Liver (tissue), 9 donors: ENCODE data around the gene NCK2. TPM values are rescaled to one million over a fixed set of nuclear protein-coding genes. Genes with fewer than 3 reads are reported as not detected.

ENCODE experiments used
- DNase-seq: peaks from one replicate; pipeline ENCODE4 v3.0.0-alpha.2; 2017; ENCODE audit warnings: low spot score
- H3K27ac ChIP-seq, 2 donors: one replicate each; pipeline ENCODE4 v1.7.0; 2013; ENCODE audit warnings: inconsistent platforms in 2 of 2, low read length in 2 of 2, control low read depth in 1 of 2, low read depth in 1 of 2, mild to moderate bottlenecking in 1 of 2
- H3K27me3 ChIP-seq, 4 donors: one replicate each; pipeline versions ENCODE4 v1.6.1 to v1.7.0; 2013; ENCODE audit warnings: low read length in 3 of 4, inconsistent platforms in 1 of 4, mild to moderate bottlenecking in 1 of 4, moderate library complexity in 1 of 4; ENCODE audit not compliant: control insufficient read depth in 4 of 4, insufficient read depth in 4 of 4
- H3K36me3 ChIP-seq, 4 donors: one replicate each; pipeline versions ENCODE4 v1.6.1 to v1.7.0; 2013; ENCODE audit warnings: low read length in 3 of 4, mild to moderate bottlenecking in 3 of 4, low read depth in 1 of 4, moderate library complexity in 1 of 4; ENCODE audit not compliant: control insufficient read depth in 4 of 4, insufficient read depth in 3 of 4
- H3K4me1 ChIP-seq, 4 donors: one replicate each; pipeline versions ENCODE4 v1.6.1 to v1.7.0; 2013; ENCODE audit warnings: low read length in 3 of 4, mild to moderate bottlenecking in 3 of 4, moderate library complexity in 1 of 4; ENCODE audit not compliant: control insufficient read depth in 4 of 4, insufficient read depth in 4 of 4
- H3K4me3 ChIP-seq, 3 donors: one replicate each; pipeline versions ENCODE4 v1.6.1 to v1.7.0; 2013; ENCODE audit warnings: low read length in 3 of 3, control low read depth in 1 of 3, low read depth in 1 of 3, mild to moderate bottlenecking in 1 of 3
- H3K9ac ChIP-seq, 2 donors: one replicate each; pipeline ENCODE4 v1.7.0; 2013; ENCODE audit warnings: low read length in 2 of 2, mild to moderate bottlenecking in 2 of 2, moderate library complexity in 2 of 2, control low read depth in 1 of 2, low read depth in 1 of 2
- H3K9me3 ChIP-seq, 4 donors: one replicate each; pipeline versions ENCODE4 v1.6.1 to v1.7.0; 2013; ENCODE audit warnings: low read length in 3 of 4; ENCODE audit not compliant: control insufficient read depth in 4 of 4
- EGR1 ChIP-seq, 2 donors: IDR thresholded peaks; 2 replicates each; pipeline ENCODE4 v1.6.1; 2016 to 2018; ENCODE audit warnings: antibody characterized with exemption in 2 of 2, low read depth in 2 of 2
- FOXA1 ChIP-seq: IDR thresholded peaks from 2 replicates; pipeline ENCODE4 v1.6.1; 2016; ENCODE audit warnings: antibody characterized with exemption
- GABPA ChIP-seq, 2 donors: IDR thresholded peaks in 1 of 2; conservative IDR thresholded peaks in 1 of 2; 2 replicates each; pipeline ENCODE4 v1.6.1; 2016; ENCODE audit warnings: antibody characterized with exemption in 2 of 2, mild to moderate bottlenecking in 1 of 2, moderate library complexity in 1 of 2
- HNF4A ChIP-seq, 2 donors: conservative IDR thresholded peaks; 2 replicates each; pipeline ENCODE4 v1.6.1; 2016; ENCODE audit warnings: antibody characterized with exemption in 2 of 2, mild to moderate bottlenecking in 2 of 2
- HNF4G ChIP-seq: IDR thresholded peaks from 2 replicates; pipeline ENCODE4 v1.6.1; 2016; ENCODE audit warnings: antibody characterized with exemption
- JUND ChIP-seq, 2 donors: IDR thresholded peaks; 2 replicates each; pipeline ENCODE4 v1.6.1; 2016; ENCODE audit warnings: antibody characterized with exemption in 2 of 2
- NR2F2 ChIP-seq: IDR thresholded peaks from 2 replicates; pipeline ENCODE4 v1.6.1; 2016; ENCODE audit warnings: antibody characterized with exemption
- RAD21 ChIP-seq, 2 donors: IDR thresholded peaks; 2 replicates each; pipeline ENCODE4 v1.6.1; 2016; ENCODE audit warnings: antibody characterized with exemption in 2 of 2, mild to moderate bottlenecking in 2 of 2
- RXRA ChIP-seq, 2 donors: IDR thresholded peaks; 2 replicates each; pipeline ENCODE4 v1.6.1; 2017 to 2018; ENCODE audit warnings: antibody characterized with exemption in 2 of 2, mild to moderate bottlenecking in 1 of 2
- SP1 ChIP-seq: IDR thresholded peaks from 2 replicates; pipeline ENCODE4 v1.6.1; 2018; ENCODE audit warnings: antibody characterized with exemption, mild to moderate bottlenecking
- TAF1 ChIP-seq: conservative IDR thresholded peaks from 2 replicates; pipeline ENCODE4 v1.6.1; 2016; ENCODE audit warnings: antibody characterized with exemption, mild to moderate bottlenecking
- YY1 ChIP-seq: IDR thresholded peaks from 2 replicates; pipeline ENCODE4 v1.6.1; 2016; ENCODE audit warnings: antibody characterized with exemption, mild to moderate bottlenecking
- WGBS: extraction: QIAGEN DNeasy Blood & Tissue Kit; methylation state at CpG from one replicate; pipeline ENCODE4 v1.1.7; 2013; 5-methylcytosine and 5-hydroxymethylcytosine counted together
- polyA plus RNA-seq, 2 donors: library from polyadenylated mRNA; stranded (reverse) in 1 of 2; unstranded in 1 of 2; fragments of 200-250 nt in 1 of 2; fragments of >200 nt in 1 of 2; fragmentation: Nextera tagmentation in 1 of 2; extraction: Ambion mirVana in 1 of 2; gene quantifications; one replicate each; pipeline versions ENCODE4 v1.2.1 to v1.2.3, GENCODE V29; 2013 to 2015
- total RNA-seq, 2 donors: library from RNA; depleted of rRNA; stranded (reverse); fragments of >200 nt; gene quantifications; one replicate each; pipeline ENCODE4 v1.2.3, GENCODE V29; 2014
- TF ChIP-seq, protein P1 (sequence below): IDR thresholded peaks from 2 replicates; pipeline ENCODE4 v1.6.1; 2016; ENCODE audit warnings: antibody characterized with exemption
- TF ChIP-seq, protein P2 (sequence below): IDR thresholded peaks from 2 replicates; pipeline ENCODE4 v1.6.1; 2016; ENCODE audit warnings: antibody characterized with exemption
- TF ChIP-seq, protein P3 (sequence below): IDR thresholded peaks from 2 replicates; pipeline ENCODE4 v1.6.1; 2016; ENCODE audit warnings: antibody characterized with exemption, mild to moderate bottlenecking
- donor health status: healthy.
- donor health status: healthy.
- donor health status: healthy.
- donor health status: healthy.
- donor health status: healthy.

NCK2 gene
- total and polyA plus RNA-seq, 4 donors, result 3.4 to 15.0 (median 10.7) TPM

DNA sequence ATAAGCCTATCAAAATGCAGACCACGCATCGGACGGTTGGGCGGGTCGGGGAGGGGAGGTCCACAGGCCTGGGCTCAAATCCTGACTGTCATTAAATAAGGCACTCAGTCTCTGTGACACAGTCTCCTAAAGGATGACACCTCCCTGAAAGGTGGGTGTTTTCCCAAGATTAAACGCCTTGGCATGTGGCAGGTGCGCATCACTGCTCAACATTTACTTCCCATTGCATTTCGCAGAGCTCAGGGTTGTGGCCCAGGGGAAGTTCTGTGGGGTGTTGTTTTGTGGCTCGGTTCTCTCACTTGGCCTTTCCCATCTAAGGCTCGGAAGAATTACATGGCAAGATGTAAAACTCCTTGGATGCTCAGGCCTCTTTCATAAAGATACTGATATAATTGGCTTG, 107.4 kb downstream of the NCK2 start:
- 93% methylated on average over 10 of the region's 10 CpGs for WGBS
- H3K9me3 ChIP-seq, result no peaks in the 10 kb centered on the region
- no peaks in the 10 kb centered on the region for H3K36me3 ChIP-seq
- no peak overlapping the region for H3K4me3 ChIP-seq
- DNase-seq, result no peak
- H3K27me3 ChIP-seq, result no peaks in the 10 kb centered on the region
- no peak overlapping the region for H3K9ac ChIP-seq
- peaks cover 0 to 2% (median under 1%) of the 10 kb centered on the region in 4 donors for H3K4me1 ChIP-seq
- TF ChIP-seq EGR1 (IDR thresholded peaks at IDR 0.05; ENCODE audit: low read depth in 2 of 2), result no peak
- TF ChIP-seq RXRA (IDR thresholded peaks at IDR 0.05), result no peak
- no peak for TF ChIP-seq RAD21 (IDR thresholded peaks at IDR 0.05)
- no peak for TF ChIP-seq GABPA (IDR thresholded peaks at IDR 0.05 in 1 of 2, conservative IDR thresholded peaks at IDR 0.05 in 1 of 2)
- no peak overlapping the region for H3K27ac ChIP-seq

DNA sequence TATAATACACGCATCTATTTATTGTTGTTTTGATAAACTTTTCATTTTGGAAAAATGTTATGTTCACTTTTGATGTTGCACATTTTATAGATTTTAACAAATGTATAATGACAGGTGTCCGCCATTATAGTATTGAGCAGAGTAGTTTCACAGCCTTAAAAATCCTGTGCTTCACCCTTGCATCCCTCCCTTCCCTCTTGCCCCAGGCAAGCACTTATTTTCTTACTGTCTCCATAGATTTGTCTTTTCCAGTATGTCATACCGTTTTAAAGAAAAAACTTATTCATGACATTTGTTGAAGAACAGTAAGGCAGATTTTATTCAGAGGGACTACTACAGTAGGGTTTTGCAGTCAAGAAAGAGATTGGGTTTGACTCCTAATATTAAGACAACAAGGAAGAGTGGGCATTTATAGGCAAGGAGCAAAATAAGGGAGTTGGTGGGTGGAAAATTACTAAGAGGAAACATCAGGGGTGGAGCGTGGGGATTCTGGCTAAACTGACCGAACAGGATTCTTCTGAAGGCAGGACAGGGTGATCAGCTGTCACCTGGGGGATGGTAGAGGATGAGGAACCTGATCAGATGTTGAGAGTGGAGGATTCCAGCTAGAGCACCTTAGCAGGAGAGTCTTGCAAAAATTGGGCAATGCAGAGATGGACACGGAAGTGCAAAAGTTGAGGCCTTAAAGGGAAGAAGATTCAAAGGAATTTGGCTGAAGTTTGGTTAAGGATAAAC, 108.8 kb downstream of the NCK2 start:
- DNase-seq, result no peak
- Histone ChIP-seq H3K4me1 (no peaks in the 10 kb centered on the region), H3K36me3 (no peaks in the 10 kb centered on the region), H3K4me3 (no peak overlapping the region), H3K27ac (no peak overlapping the region), H3K9me3 (no peaks in the 10 kb centered on the region), H3K27me3 (no peaks in the 10 kb centered on the region), H3K9ac (no peak overlapping the region)
- TF ChIP-seq YY1 (no peak), SP1 (no peak), HNF4A (conservative IDR thresholded peaks at IDR 0.05) (no peak), JUND (IDR thresholded peaks at IDR 0.05) (no peak), HNF4G (no peak), RAD21 (IDR thresholded peaks at IDR 0.05) (no peak), NR2F2 (no peak), TAF1 (no peak), FOXA1 (no peak), GABPA (IDR thresholded peaks at IDR 0.05 in 1 of 2, conservative IDR thresholded peaks at IDR 0.05 in 1 of 2) (no peak)
- TF ChIP-seq, protein P1, sequence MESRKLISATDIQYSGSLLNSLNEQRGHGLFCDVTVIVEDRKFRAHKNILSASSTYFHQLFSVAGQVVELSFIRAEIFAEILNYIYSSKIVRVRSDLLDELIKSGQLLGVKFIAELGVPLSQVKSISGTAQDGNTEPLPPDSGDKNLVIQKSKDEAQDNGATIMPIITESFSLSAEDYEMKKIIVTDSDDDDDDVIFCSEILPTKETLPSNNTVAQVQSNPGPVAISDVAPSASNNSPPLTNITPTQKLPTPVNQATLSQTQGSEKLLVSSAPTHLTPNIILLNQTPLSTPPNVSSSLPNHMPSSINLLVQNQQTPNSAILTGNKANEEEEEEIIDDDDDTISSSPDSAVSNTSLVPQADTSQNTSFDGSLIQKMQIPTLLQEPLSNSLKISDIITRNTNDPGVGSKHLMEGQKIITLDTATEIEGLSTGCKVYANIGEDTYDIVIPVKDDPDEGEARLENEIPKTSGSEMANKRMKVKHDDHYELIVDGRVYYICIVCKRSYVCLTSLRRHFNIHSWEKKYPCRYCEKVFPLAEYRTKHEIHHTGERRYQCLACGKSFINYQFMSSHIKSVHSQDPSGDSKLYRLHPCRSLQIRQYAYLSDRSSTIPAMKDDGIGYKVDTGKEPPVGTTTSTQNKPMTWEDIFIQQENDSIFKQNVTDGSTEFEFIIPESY, result no peak
- TF ChIP-seq, protein P2, sequence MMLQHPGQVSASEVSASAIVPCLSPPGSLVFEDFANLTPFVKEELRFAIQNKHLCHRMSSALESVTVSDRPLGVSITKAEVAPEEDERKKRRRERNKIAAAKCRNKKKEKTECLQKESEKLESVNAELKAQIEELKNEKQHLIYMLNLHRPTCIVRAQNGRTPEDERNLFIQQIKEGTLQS, result no peak
- TF ChIP-seq, protein P3, sequence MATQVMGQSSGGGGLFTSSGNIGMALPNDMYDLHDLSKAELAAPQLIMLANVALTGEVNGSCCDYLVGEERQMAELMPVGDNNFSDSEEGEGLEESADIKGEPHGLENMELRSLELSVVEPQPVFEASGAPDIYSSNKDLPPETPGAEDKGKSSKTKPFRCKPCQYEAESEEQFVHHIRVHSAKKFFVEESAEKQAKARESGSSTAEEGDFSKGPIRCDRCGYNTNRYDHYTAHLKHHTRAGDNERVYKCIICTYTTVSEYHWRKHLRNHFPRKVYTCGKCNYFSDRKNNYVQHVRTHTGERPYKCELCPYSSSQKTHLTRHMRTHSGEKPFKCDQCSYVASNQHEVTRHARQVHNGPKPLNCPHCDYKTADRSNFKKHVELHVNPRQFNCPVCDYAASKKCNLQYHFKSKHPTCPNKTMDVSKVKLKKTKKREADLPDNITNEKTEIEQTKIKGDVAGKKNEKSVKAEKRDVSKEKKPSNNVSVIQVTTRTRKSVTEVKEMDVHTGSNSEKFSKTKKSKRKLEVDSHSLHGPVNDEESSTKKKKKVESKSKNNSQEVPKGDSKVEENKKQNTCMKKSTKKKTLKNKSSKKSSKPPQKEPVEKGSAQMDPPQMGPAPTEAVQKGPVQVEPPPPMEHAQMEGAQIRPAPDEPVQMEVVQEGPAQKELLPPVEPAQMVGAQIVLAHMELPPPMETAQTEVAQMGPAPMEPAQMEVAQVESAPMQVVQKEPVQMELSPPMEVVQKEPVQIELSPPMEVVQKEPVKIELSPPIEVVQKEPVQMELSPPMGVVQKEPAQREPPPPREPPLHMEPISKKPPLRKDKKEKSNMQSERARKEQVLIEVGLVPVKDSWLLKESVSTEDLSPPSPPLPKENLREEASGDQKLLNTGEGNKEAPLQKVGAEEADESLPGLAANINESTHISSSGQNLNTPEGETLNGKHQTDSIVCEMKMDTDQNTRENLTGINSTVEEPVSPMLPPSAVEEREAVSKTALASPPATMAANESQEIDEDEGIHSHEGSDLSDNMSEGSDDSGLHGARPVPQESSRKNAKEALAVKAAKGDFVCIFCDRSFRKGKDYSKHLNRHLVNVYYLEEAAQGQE, result no peak
- WGBS, result 90% methylated on average over 6 of the region's 6 CpGs
